Hippocampal formation (tissue), 2 donors: Measurements from ENCODE around the gene SUCO.
"Not testable (repeated sequence)": the region's sequence is repeated elsewhere in the genome, so short reads cannot be mapped to it uniquely, and the experiment has no call there.

Experiments used
- DNase-seq, 2 donors: peaks; one replicate each; lab custom pipeline; 2025; lab: John Stamatoyannopoulos, UW

Gene SUCO

DNA sequence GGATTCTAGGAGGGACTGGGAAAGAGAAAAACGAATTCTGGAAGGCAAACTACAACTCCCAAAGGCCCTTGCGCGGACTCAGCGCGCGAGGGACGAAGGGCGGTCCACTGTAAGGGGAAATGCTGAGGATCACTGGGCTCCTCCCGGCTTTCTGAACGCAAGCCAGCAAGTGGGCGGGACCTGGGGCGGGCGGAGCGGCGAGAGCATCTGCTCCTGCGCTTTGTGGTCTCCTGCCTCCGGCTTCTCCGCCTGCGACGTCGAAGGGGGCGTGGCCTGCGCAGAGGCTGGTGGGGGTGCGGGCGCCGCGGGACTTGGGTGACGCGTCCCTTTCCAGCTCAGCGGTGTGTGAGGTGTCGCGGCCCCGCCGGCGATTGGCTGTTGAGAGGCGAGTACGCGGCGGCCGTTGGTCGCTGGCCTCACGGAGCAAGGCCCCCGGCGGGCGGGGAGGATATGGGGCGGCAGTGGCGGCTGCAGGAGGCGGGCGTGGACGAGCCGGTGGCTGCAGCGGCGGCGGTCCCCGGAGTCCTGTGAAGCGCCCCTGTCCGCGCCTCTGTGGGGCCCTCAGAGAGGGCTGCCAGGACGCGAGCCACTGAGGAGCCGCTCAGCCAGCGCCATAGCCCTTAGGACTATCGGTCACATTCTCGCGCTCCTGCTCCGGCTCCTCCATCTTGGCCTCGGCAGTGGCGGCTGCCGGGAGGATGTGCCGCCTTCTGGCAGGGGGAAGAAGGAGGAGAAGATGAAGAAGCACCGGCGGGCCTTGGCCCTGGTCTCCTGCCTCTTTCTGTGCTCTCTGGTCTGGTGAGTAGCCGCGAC, at the start of gene SUCO:
Gene SUCO (plus strand): TSS at position 451 of the 813 bp plus-strand sequence. CDS start 286 bp downstream, at position 737.
- peak; percentile 100 for DNase-seq

- DNase-seq: no peak
These were observed 49.5 kb upstream of the SUCO start for GRCh38 chr1:172483448-172483847.

GRCh38 chr1:172484252-172484651, 48.7 kb upstream of the SUCO start:
- no peak for DNase-seq

GRCh38 chr1:172485626-172486025, 47.3 kb upstream of the SUCO start:
- DNase-seq: no peak

DNA sequence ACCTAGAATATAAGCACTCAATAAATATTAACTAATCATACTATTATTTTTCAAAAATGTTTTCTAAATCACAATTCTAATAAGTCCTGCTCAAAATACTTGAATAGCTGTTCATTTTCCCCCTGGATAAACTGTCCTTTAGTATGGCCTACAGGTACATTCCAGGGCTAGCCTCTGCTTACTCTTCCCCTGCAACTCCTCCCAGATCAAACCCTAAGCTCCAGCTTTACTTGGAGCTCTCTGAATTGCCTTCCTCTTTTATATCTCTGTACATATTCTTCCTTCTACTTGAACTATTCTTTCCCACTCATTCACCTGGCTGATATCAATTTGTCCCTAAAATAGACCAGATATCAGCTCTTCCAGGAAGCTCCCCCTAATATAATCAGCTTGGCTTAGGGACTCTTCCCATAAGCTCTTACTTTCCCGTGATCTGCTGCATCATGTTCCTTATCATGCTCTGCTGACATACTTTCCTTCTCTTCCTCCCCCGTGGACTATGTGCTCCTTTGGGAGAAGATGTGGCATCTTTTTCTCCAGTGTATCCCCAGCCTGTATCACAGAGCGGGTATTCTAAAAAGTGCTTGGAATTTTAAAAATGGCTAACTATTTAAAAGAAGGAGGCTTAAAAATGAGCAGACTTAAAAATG, 46.0 kb upstream of the SUCO start:
- DNase-seq: no peak

GRCh38 chr1:172487550-172487949, 45.4 kb upstream of the SUCO start:
- DNase-seq: no peak

DNA sequence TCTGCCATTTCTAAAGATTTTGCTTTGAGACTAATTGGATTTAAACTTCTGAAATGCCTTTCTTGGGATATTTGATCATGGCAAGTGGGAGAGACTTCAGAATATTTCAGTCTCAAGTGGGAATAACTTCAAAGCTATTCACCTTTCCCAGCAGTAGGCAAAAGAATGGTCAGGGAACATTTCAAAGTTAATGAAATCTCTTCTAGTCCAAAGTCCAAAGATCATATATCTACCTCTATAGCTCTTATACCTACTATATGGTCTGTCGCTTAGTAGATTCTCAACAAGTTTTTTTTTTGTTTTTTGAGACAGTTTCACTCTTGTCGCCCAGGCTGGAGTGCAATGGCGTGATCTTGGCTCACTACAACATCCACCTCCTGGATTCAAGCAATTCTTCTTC, 44.6 kb upstream of the SUCO start:
- no peak for DNase-seq

DNA sequence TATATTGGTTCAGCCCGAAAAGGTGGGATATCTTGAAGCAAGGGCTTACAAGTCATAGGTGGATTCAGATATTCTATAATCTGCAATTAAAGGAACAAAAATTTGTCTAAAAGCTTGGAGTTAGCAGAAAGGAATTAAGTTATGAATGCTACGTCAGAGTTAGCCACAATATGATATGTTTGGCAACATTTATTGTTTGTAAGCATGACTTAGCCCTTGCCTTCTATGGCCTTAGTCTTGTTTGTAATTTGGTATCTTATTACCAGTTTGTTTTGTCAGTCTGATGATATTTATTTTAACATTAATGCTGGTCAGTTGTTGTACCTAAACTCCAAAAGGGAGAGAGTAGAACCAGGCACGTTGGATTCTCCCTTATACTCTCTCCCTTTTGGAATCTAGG, 43.1 kb upstream of the SUCO start:
- no peak for DNase-seq

GRCh38 chr1:172492421-172492820, 40.5 kb upstream of the SUCO start:
- no peak for DNase-seq

GRCh38 chr1:172494166-172494565, 38.8 kb upstream of the SUCO start:
- no peak for DNase-seq

- not testable (repeated sequence) for DNase-seq
These were observed 36.8 kb upstream of the SUCO start for GRCh38 chr1:172496127-172496526.

- no peak for DNase-seq
These were observed 36.3 kb upstream of the SUCO start for GRCh38 chr1:172496678-172497077.

GRCh38 chr1:172497230-172497629, 35.7 kb upstream of the SUCO start:
- DNase-seq: no peak

GRCh38 chr1:172498857-172499256, 34.1 kb upstream of the SUCO start:
- no peak for DNase-seq

DNA sequence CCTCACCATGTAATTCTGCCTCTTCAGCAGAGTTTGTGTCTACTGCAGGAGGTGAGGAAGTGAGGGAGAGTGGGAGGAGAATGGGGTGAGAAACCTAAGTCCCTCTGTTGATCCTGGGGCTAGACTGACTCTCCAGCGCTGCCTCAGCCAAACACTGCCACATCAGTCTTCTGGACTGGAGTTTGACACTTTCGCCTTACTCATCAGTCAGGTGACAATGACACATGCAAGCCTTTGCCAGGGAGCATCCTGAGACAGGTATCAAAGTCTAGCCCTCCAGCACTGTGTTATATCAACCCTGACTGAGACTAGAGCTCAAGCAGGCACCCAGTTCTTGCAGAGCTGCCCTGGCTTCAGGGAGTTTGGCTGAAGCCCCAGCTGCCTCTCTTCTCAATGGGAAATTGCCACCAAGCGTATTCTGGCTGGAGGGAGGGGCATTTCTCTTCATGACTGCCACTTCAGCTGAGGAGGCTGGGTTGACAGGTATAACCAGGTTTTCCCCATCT, 33.3 kb upstream of the SUCO start:
- DNase-seq: no peak

DNA sequence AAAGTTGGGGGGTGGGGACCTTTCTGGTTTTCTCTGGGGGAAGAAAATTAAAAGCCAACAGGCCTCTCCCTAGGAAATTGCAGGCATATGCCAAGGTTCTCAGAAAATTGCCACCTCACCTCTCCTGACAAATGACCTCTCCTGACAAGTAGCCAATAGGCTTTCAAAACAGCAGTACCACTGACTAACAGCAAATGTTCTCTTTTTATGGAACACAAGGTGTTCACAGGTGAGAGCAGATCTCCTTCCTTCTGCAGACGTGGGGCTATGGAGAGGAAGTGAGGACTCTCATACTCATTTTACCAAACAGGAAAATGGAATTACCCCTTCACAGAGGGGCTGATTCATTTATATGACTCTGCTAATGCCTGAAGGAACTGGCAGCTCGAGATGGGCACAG, 32.7 kb upstream of the SUCO start:
- no peak for DNase-seq

DNA sequence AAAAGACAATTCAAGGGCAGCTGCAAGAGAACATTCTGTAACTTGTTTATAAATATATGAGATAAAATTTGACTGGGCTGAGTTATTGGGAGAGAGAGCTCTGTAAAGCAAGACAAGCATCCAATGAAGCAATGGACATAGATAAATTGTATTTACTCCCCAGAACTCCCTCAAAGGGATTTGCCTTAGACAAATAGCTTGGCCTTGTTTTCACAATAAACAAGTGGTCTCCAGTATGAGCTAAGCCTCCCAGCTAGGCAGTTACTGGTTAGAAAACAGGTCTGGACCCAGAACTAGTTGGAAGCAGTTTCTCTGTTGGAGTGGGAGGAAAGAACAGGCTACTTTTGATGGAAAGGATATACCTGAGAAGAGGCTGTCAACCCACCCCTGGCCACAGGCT, 25.2 kb upstream of the SUCO start:
- no peak for DNase-seq

DNA sequence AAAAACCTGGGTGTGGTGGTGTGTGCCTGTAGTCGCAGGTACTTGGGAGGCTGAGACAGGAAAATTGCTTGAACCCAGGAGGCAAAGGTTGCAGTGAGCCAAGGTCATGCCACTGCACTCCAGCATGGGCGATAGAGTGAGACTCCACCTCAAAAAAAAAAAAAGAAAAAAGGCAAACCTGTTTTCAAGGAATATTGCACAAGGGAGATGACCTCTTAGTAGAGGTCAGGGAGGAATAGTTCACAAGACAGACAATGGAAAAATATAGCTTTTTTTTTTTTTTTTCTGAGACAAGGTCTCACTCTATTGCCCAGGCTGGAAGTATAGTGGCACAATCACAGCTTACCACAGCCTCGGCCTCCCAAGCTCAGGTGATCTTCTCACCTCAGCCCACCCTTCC, 22.5 kb upstream of the SUCO start:
- DNase-seq: no peak

DNA sequence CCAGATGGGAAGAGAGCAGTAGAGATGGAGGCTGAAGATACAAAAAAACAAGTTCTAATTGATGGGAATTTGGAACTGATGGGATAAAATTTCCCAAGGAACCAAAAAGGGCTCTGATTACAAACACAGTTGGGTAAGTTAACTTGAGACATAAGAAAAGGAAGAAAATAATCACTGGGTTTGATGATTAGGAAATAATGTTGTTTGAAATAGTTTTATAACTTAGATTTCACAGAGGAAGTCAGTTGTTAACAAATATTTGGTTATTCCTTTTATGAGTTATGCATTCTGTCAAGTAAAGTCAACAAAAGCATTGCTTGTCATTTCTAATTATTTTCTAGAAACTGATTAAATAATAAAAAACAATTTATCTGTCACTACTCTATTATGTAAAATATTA, 20.4 kb upstream of the SUCO start:
- DNase-seq: no peak

- DNase-seq: no peak
These were observed 19.5 kb upstream of the SUCO start for GRCh38 chr1:172513479-172513878.

GRCh38 chr1:172514108-172514507, 18.8 kb upstream of the SUCO start:
- no peak for DNase-seq

GRCh38 chr1:172515436-172515835, 17.5 kb upstream of the SUCO start:
- no peak for DNase-seq

DNA sequence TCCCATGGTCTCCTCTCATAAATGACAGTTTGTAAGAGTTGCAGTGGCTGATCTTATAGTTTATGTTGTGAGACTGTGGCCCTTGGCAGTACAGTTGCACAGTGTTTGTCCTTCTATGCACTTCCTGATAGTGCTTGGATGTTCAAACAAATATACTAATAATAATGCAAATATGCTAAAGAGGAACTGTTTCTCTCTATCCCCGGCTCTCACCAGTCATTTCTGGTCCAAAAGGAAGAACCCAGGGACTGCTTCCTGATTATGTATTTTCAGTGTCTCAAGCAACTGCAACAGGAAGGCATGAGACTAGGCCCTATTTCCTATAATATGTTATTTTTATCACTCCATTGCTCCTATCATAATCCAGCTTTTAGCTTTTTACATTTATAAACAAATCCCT, 17.0 kb upstream of the SUCO start:
- DNase-seq: no peak
